Dermis blood vessel endothelial cell (primary cell): Measurements from ENCODE around the gene TUBA3C. TPM values are rescaled to one million over a fixed set of nuclear protein-coding genes. Genes with fewer than 3 reads are reported as not detected.
"Not testable (repeated sequence)": the region's sequence is repeated elsewhere in the genome, so short reads cannot be mapped to it uniquely, and the experiment has no call there.

Source experiments
- DNase-seq: peaks from one replicate; pipeline ENCODE4 v3.0.0; 2010
- total RNA-seq: library from RNA; depleted of rRNA; stranded (reverse); fragments of >200 nt; gene quantifications from 2 replicates; pipeline ENCODE4 v1.2.3, GENCODE V29; 2014

TUBA3C gene
- total RNA-seq = not detected in 2 replicates

GRCh38 chr13:19181621-19182485, at the start of gene TUBA3C:
Gene TUBA3C (minus strand): TSS chr13:19181824. CDS start chr13:19181747, 77 bp downstream.
- no peak for DNase-seq

GRCh38 chr13:19207413-19207812, 25.8 kb upstream of the TUBA3C start:
- not testable (repeated sequence) for DNase-seq

- DNase-seq = not testable (repeated sequence)
These were observed 11.0 kb upstream of the TUBA3C start for GRCh38 chr13:19192622-19193021.

- DNase-seq = not testable (repeated sequence)
These were observed 8.3 kb upstream of the TUBA3C start for GRCh38 chr13:19189911-19190310.

- DNase-seq = not testable (repeated sequence)
These were observed 7.7 kb upstream of the TUBA3C start for GRCh38 chr13:19189368-19189767.

- no peak for DNase-seq
These were observed 4.4 kb upstream of the TUBA3C start for GRCh38 chr13:19185865-19186645.

- no peak for DNase-seq
These were observed 3.7 kb upstream of the TUBA3C start for GRCh38 chr13:19185086-19185864.

- DNase-seq = no peak
These were observed 2.6 kb upstream of the TUBA3C start for GRCh38 chr13:19184176-19184575.

- no peak for DNase-seq
These were observed 2.1 kb upstream of the TUBA3C start for GRCh38 chr13:19183676-19184075.

- DNase-seq = no peak
These were observed 912 bp upstream of the TUBA3C start for GRCh38 chr13:19182536-19182935.

- DNase-seq = no peak
These were observed 503 bp downstream of the TUBA3C start for GRCh38 chr13:19181021-19181620.

- no peak for DNase-seq
These were observed 1.7 kb downstream of the TUBA3C start for GRCh38 chr13:19179916-19180315.

- DNase-seq = no peak
These were observed 2.6 kb downstream of the TUBA3C start for GRCh38 chr13:19178901-19179593.

- not testable (repeated sequence) for DNase-seq
These were observed 4.4 kb downstream of the TUBA3C start for GRCh38 chr13:19176981-19177776.

GRCh38 chr13:19173752-19174151, 7.9 kb downstream of the TUBA3C start:
- no peak for DNase-seq

- no peak for DNase-seq
These were observed 9.0 kb downstream of the TUBA3C start for GRCh38 chr13:19172647-19173030.

GRCh38 chr13:19172007-19172646, 9.5 kb downstream of the TUBA3C start:
- no peak for DNase-seq

GRCh38 chr13:19171563-19171962, 10.1 kb downstream of the TUBA3C start:
- DNase-seq = no peak

- DNase-seq = no peak
These were observed 11.6 kb downstream of the TUBA3C start for GRCh38 chr13:19169991-19170390.

- no peak for DNase-seq
These were observed 12.1 kb downstream of the TUBA3C start for GRCh38 chr13:19169496-19169895.
